OCI-LY1 (cell line): ENCODE results near the gene ZNF474.

Experiments
- H2AFZ ChIP-seq: fragments of 200-600 bp; sonication (generic), shearing (Covaris generic); 2 replicates; pipeline ENCODE4 v1.6.0; 2014; ENCODE audit warnings: antibody characterized with exemption, mild to moderate bottlenecking, low read length
- H3F3A ChIP-seq: fragments of 200-600 bp; sonication (generic), shearing (Covaris generic); 2 replicates; pipeline ENCODE4 v1.6.0; 2014; ENCODE audit warnings: mild to moderate bottlenecking, antibody characterized with exemption, low read length, moderate library complexity; ENCODE audit not compliant: insufficient read depth
- H3K27ac ChIP-seq: fragments of 200-600 bp; sonication (generic); 2 replicates; pipeline ENCODE4 v1.5.1; 2014; ENCODE audit warnings: low read length, mixed run types, mild to moderate bottlenecking, low read depth; ENCODE audit not compliant: poor library complexity, severe bottlenecking
- H3K27me3 ChIP-seq: fragments of 200-600 bp; sonication (generic); 2 replicates; pipeline ENCODE4 v1.6.0; 2014; ENCODE audit warnings: antibody characterized with exemption, mild to moderate bottlenecking, low read length, moderate library complexity; ENCODE audit not compliant: insufficient read depth
- H3K36me3 ChIP-seq: fragments of 200-600 bp; sonication (generic); 2 replicates; pipeline ENCODE4 v1.6.1; 2014; ENCODE audit warnings: mild to moderate bottlenecking, antibody characterized with exemption, low read length, moderate library complexity, mixed read lengths; ENCODE audit not compliant: insufficient read depth
- H3K4me1 ChIP-seq: fragments of 200-600 bp; sonication (generic); 2 replicates; pipeline ENCODE4 v1.5.1; 2014; ENCODE audit warnings: mild to moderate bottlenecking, low read length, moderate library complexity; ENCODE audit not compliant: insufficient read depth, severe bottlenecking
- H3K4me2 ChIP-seq: fragments of 200-600 bp; sonication (generic), shearing (Covaris generic); 2 replicates; pipeline ENCODE4 v1.6.1; 2014; ENCODE audit warnings: low read length
- H3K4me3 ChIP-seq: fragments of 200-600 bp; sonication (generic); 2 replicates; pipeline ENCODE4 v1.5.1; 2014; ENCODE audit warnings: low read length, low read depth, mild to moderate bottlenecking, mixed read lengths; ENCODE audit not compliant: poor library complexity, severe bottlenecking
- H3K79me2 ChIP-seq: fragments of 200-600 bp; shearing (Covaris generic); 2 replicates; pipeline ENCODE4 v1.6.1; 2016; ENCODE audit warnings: mixed run types, low read length, mixed read lengths; ENCODE audit not compliant: insufficient read depth
- H3K9ac ChIP-seq: fragments of 200-600 bp; sonication (generic), shearing (Covaris generic); 2 replicates; pipeline ENCODE4 v1.6.1; 2014; ENCODE audit warnings: mild to moderate bottlenecking, low read length, mixed read lengths
- H3K9me2 ChIP-seq: fragments of 200-600 bp; sonication (generic), shearing (Covaris generic); 2 replicates; pipeline ENCODE4 v1.6.1; 2014; ENCODE audit warnings: low read depth, mild to moderate bottlenecking, low read length, mixed read lengths
- H3K9me3 ChIP-seq: fragments of 200-600 bp; shearing (Covaris generic); 2 replicates; pipeline ENCODE4 v1.6.1; 2014; ENCODE audit warnings: low read length, mixed read lengths
- H4K20me1 ChIP-seq: fragments of 200-600 bp; sonication (generic), shearing (Covaris generic); 2 replicates; pipeline ENCODE4 v1.6.0; 2016; ENCODE audit warnings: mild to moderate bottlenecking, low read length; ENCODE audit not compliant: insufficient read depth
- CTCF ChIP-seq: fragments of 200-600 bp; sonication (generic), shearing (Covaris generic); IDR thresholded peaks from 2 replicates; pipeline ENCODE4 v1.5.1; 2017; ENCODE audit warnings: mild to moderate bottlenecking, antibody characterized with exemption, low read length, moderate library complexity, mixed read lengths
- EZH2 ChIP-seq: fragments of 200-600 bp; sonication (generic), shearing (Covaris generic); IDR thresholded peaks from 2 replicates; pipeline ENCODE4 v1.8.0; 2017; ENCODE audit warnings: borderline replicate concordance, mixed run types, mild to moderate bottlenecking, antibody characterized with exemption, low read length, moderate library complexity, mixed read lengths

Gene ZNF474

GRCh38 chr5:122114501-122114900 lies 14.8 kb upstream of the ZNF474 start:
- H3K36me3 ChIP-seq: no peaks in the 10 kb centered on the region
- no peaks in the 10 kb centered on the region for H3K79me2 ChIP-seq
- no peaks in the 10 kb centered on the region for H3K4me1 ChIP-seq
- H4K20me1 ChIP-seq: no peaks in the 10 kb centered on the region
- no peak overlapping the region for H3K4me3 ChIP-seq
- H3K9ac ChIP-seq: no peak overlapping the region
- H2AFZ ChIP-seq: no peak overlapping the region
- no peaks in the 10 kb centered on the region for H3F3A ChIP-seq
- no peak overlapping the region for H3K27ac ChIP-seq
- TF ChIP-seq EZH2 (no peak), CTCF (no peak)
- H3K27me3 ChIP-seq: no peaks in the 10 kb centered on the region
- no peak overlapping the region for H3K4me2 ChIP-seq
- H3K9me2 ChIP-seq: no peaks in the 10 kb centered on the region
- no peaks in the 10 kb centered on the region for H3K9me3 ChIP-seq

GRCh38 chr5:122118356-122118948 lies 10.9 kb upstream of the ZNF474 start:
- Histone ChIP-seq H3K9me2 (no peaks in the 10 kb centered on the region), H3K36me3 (no peaks in the 10 kb centered on the region), H3K9me3 (no peaks in the 10 kb centered on the region), H3K9ac (no peak overlapping the region), H3K27ac (no peak overlapping the region), H3K4me3 (no peak overlapping the region), H3K4me1 (no peaks in the 10 kb centered on the region), H3F3A (no peaks in the 10 kb centered on the region), H3K27me3 (no peaks in the 10 kb centered on the region), H3K4me2 (no peak overlapping the region), H4K20me1 (no peaks in the 10 kb centered on the region), H2AFZ (no peak overlapping the region), H3K79me2 (no peaks in the 10 kb centered on the region)
- TF ChIP-seq EZH2: no peak
- TF ChIP-seq CTCF: no peak

- no peak overlapping the region for H3K9ac ChIP-seq
- no peaks in the 10 kb centered on the region for H3K27me3 ChIP-seq
- H2AFZ ChIP-seq: no peak overlapping the region
- no peaks in the 10 kb centered on the region for H3K79me2 ChIP-seq
- no peaks in the 10 kb centered on the region for H3F3A ChIP-seq
- H3K9me3 ChIP-seq: no peaks in the 10 kb centered on the region
- H4K20me1 ChIP-seq: no peaks in the 10 kb centered on the region
- no peaks in the 10 kb centered on the region for H3K36me3 ChIP-seq
- TF ChIP-seq CTCF: no peak
- no peak for TF ChIP-seq EZH2
- H3K4me1 ChIP-seq: no peaks in the 10 kb centered on the region
- no peak overlapping the region for H3K4me3 ChIP-seq
- H3K27ac ChIP-seq: no peak overlapping the region
- H3K4me2 ChIP-seq: no peak overlapping the region
- no peaks in the 10 kb centered on the region for H3K9me2 ChIP-seq
Observed at GRCh38 chr5:122119205-122119604, 10.1 kb upstream of the ZNF474 start.
